Endothelial cell of umbilical vein (primary cell): ENCODE results near the gene FLNB. TPM values are rescaled to one million over a fixed set of nuclear protein-coding genes. Genes with fewer than 3 reads are reported as not detected.

ENCODE experiments used
- BruUV-seq: library from RNA; stranded (reverse); fragments of 400-500 nt; replicated peaks from 2 replicates; lab custom pipeline; 2021; lab: Mats Ljungman, UMichigan
- CTCF ChIA-PET: fragments of 300-600, 350-600 bp; sonication (Branson Sonifier 250); formaldehyde crosslinking; loops from one replicate; lab custom pipeline; 2021; ENCODE audit warnings: antibody characterized with exemption, inconsistent platforms; lab: Charles Lee
- POLR2A ChIA-PET: fragments of 300-600, 350-600 bp; sonication (Branson Sonifier 250); formaldehyde crosslinking; loops from one replicate; lab custom pipeline; 2021; ENCODE audit warnings: antibody characterized with exemption, inconsistent platforms; lab: Charles Lee
- DNase-seq: peaks from one replicate; pipeline ENCODE4 v3.0.0-alpha.2; 2011; ENCODE audit warnings: low read depth, low spot score
- FAIRE-seq: peaks from 2 replicates; lab custom pipeline; 2011; peaks lifted over from hg19 to GRCh38; lab: Jason Lieb, UNC
- H2AFZ ChIP-seq: 2 replicates; pipeline ENCODE4 v1.6.0; 2012; ENCODE audit warnings: low read depth, low read length, control low read depth, inconsistent platforms
- H3K27ac ChIP-seq: 2 replicates; pipeline ENCODE4 v1.5.1; 2011; ENCODE audit warnings: low read depth, mild to moderate bottlenecking, control low read depth, low read length, moderate library complexity; ENCODE audit not compliant: insufficient read depth
- H3K27me3 ChIP-seq, 2 experiments: 2 replicates each; pipeline versions ENCODE4 v1.6.0 to v1.6.1; 2011; ENCODE audit warnings: low read length in 2 of 2, mixed read lengths in 1 of 2; ENCODE audit not compliant: control insufficient read depth in 2 of 2, insufficient read depth in 2 of 2
- H3K36me3 ChIP-seq, 2 experiments: 2 replicates in 1 of 2; 3 replicates in 1 of 2; pipeline ENCODE4 v1.5.1; 2011; ENCODE audit warnings: low read length in 2 of 2, mild to moderate bottlenecking in 1 of 2, moderate library complexity in 1 of 2; ENCODE audit not compliant: control insufficient read depth in 2 of 2, insufficient read depth in 2 of 2; ENCODE audit errors: extremely low read depth in 1 of 2
- H3K4me1 ChIP-seq: 3 replicates; pipeline ENCODE4 v1.5.1; 2011; ENCODE audit warnings: mild to moderate bottlenecking, low read length; ENCODE audit not compliant: control insufficient read depth, insufficient read depth; ENCODE audit errors: extremely low read depth
- H3K4me2 ChIP-seq: 2 replicates; pipeline ENCODE4 v1.6.1; 2011; ENCODE audit warnings: low read length, control low read depth, mixed read lengths; ENCODE audit not compliant: insufficient read depth
- H3K4me3 ChIP-seq, 3 experiments: fragments of 200-600 bp in 1 of 3; sonication (generic), shearing (Covaris generic) in 1 of 3; replicated peaks in 1 of 3; 2 replicates each; pipeline ENCODE4 v1.5.1; 2011 to 2016; ENCODE audit warnings: control low read depth in 3 of 3, low read length in 3 of 3, mild to moderate bottlenecking in 2 of 3, inconsistent platforms in 1 of 3, low read depth in 1 of 3, moderate library complexity in 1 of 3; ENCODE audit not compliant: insufficient read depth in 1 of 3
- H3K79me2 ChIP-seq: 2 replicates; pipeline ENCODE4 v1.6.0; 2012; ENCODE audit warnings: low read length, inconsistent platforms; ENCODE audit not compliant: control insufficient read depth, insufficient read depth
- H3K9ac ChIP-seq: replicated peaks from 2 replicates; pipeline ENCODE3; 2011; ENCODE audit warnings: low read length, control low read depth; ENCODE audit not compliant: insufficient read depth; ENCODE audit errors: extremely low read depth
- H3K9me1 ChIP-seq: replicated peaks from 3 replicates; pipeline ENCODE4 v1.6.0; 2011; ENCODE audit warnings: mild to moderate bottlenecking, low read length; ENCODE audit not compliant: control insufficient read depth, insufficient read depth; ENCODE audit errors: extremely low read depth
- H3K9me3 ChIP-seq: replicated peaks from 2 replicates; pipeline ENCODE4 v1.5.1; 2012; ENCODE audit warnings: low read length, inconsistent platforms; ENCODE audit not compliant: control insufficient read depth, insufficient read depth
- H4K20me1 ChIP-seq: replicated peaks from 2 replicates; pipeline ENCODE3; 2011; ENCODE audit warnings: mild to moderate bottlenecking, low read length; ENCODE audit not compliant: control insufficient read depth, insufficient read depth; ENCODE audit errors: extremely low read depth
- CTCF ChIP-seq, 2 donors: IDR thresholded peaks; 1 replicate in 1 of 2; 2 replicates in 1 of 2; pipeline ENCODE4 v1.5.1; 2011; ENCODE audit warnings: low read length in 2 of 2, mild to moderate bottlenecking in 2 of 2, moderate library complexity in 2 of 2, control low read depth in 1 of 2, inconsistent platforms in 1 of 2, low read depth in 1 of 2; ENCODE audit not compliant: insufficient read depth in 1 of 2; ENCODE audit errors: extremely low read depth in 1 of 2
- EZH2 ChIP-seq: IDR thresholded peaks from 2 replicates; pipeline ENCODE4 v1.6.1; 2012; ENCODE audit warnings: borderline replicate concordance, low read depth, mild to moderate bottlenecking, moderate library complexity, low read length, inconsistent platforms; ENCODE audit not compliant: severe bottlenecking
- FOS ChIP-seq: IDR thresholded peaks from 2 replicates; pipeline ENCODE4 v1.6.1; 2011; ENCODE audit warnings: mild to moderate bottlenecking, low read length, moderate library complexity, borderline replicate concordance; ENCODE audit not compliant: insufficient read depth
- JUN ChIP-seq: IDR thresholded peaks from 2 replicates; pipeline ENCODE4 v1.6.1; 2011; ENCODE audit warnings: borderline replicate concordance, low read depth; ENCODE audit not compliant: insufficient read length, insufficient read depth
- MAX ChIP-seq: IDR thresholded peaks from 2 replicates; pipeline ENCODE4 v1.6.1; 2011; ENCODE audit not compliant: insufficient read depth, insufficient read length
- MYC ChIP-seq: IDR thresholded peaks from one replicate; pipeline ENCODE4 v1.6.1; 2011; ENCODE audit warnings: mild to moderate bottlenecking, low read depth, low read length
- POLR2A ChIP-seq: IDR thresholded peaks from 2 replicates; pipeline ENCODE4 v1.6.1; 2012; ENCODE audit warnings: low read depth, mild to moderate bottlenecking, control low read depth, low read length
- dilution Hi-C: fragments of 300-500 bp; cut with MboI; formaldehyde crosslinking; loops from one replicate; pipeline ENCODE4 v1.15.0; 2019; ENCODE audit warnings: low sequenced_read_pairs; ENCODE audit not compliant: extremely low pct_ligation_motif_present
- intact Hi-C: fragments of 100-400 bp; cut with micrococcal nuclease; formaldehyde crosslinking; loops from one replicate; pipeline ENCODE4 v1.10.0; 2022
- polyA plus RNA-seq, 4 experiments: library from polyadenylated mRNA; depleted of rRNA in 3 of 4; stranded (reverse) in 3 of 4; unstranded in 1 of 4; fragments of >200 nt; gene quantifications; 2 replicates each; pipeline versions ENCODE4 v1.2.1 to v1.2.3, GENCODE V29; 2011 to 2012; ENCODE audit warnings: missing spikeins in 1 of 4
- total RNA-seq: library from RNA; stranded (reverse); gene quantifications from 2 replicates; pipeline ENCODE4 v1.2.3, GENCODE V29; 2021

FLNB gene
- total and polyA plus RNA-seq, 2 donors (not counting 3 experiments of a cell fraction or from before 2014, with no cell fraction given) = 479 to 670 TPM

- no TSS peak for BruUV-seq
- no peak overlapping the region for H3K4me3 ChIP-seq
- peak; percentile 54 for DNase-seq
- H3K4me2 ChIP-seq = no peak overlapping the region
- no peak overlapping the region for H2AFZ ChIP-seq
- H3K36me3 ChIP-seq = no peaks in the 10 kb centered on the region
- H3K79me2 ChIP-seq = peaks cover 100% of the 10 kb centered on the region
- no peaks in the 10 kb centered on the region for H4K20me1 ChIP-seq
- H3K27me3 ChIP-seq = no peaks in the 10 kb centered on the region
- no peaks in the 10 kb centered on the region for H3K9me3 ChIP-seq
- ChIA-PET CTCF (interaction anchor here (1.2 to 1.4 kb wide), 4 partner anchors 13 to 23 kb away, joined by 3 to 4 read pairs (median 3); no protein-coding TSS in a partner anchor), POLR2A (interaction anchor here (0.6 to 1.2 kb wide), 3 partner anchors 13 to 79 kb away, joined by 3 to 4 read pairs (median 3); no protein-coding TSS in a partner anchor)
- peak; percentile 71 for FAIRE-seq
- no peaks in the 10 kb centered on the region for H3K9me1 ChIP-seq
- dilution Hi-C loops = loop anchor here (25.0 kb wide), 1 partner anchor 105 kb away; no protein-coding TSS in a partner anchor
- H3K9ac ChIP-seq = no peak overlapping the region
- TF ChIP-seq CTCF (IDR thresholded peaks at IDR 0.05; ENCODE audit: extremely low read depth in 1 of 2, insufficient read depth in 1 of 2, low read depth in 1 of 2, low read length in 2 of 2) (no peak), JUN (peak; percentile 33)
- H3K27ac ChIP-seq = peak overlapping the region; percentile 67
- intact Hi-C loops = loop anchor here (2.0 kb wide), 1 partner anchor 15 kb away; no protein-coding TSS in a partner anchor
- H3K4me1 ChIP-seq = peaks cover 70% of the 10 kb centered on the region
Measured at GRCh38 chr3:58041826-58042324, 33.7 kb downstream of the FLNB start.

- BruUV-seq = no TSS peak
- Histone ChIP-seq H3K9me3 (no peaks in the 10 kb centered on the region), H3K4me3 (no peak overlapping the region), H3K4me2 (no peak overlapping the region), H2AFZ (no peak overlapping the region), H3K9ac (peak overlapping the region; percentile 6), H3K9me1 (no peaks in the 10 kb centered on the region), H3K27ac (peak overlapping the region; percentile 66), H4K20me1 (no peaks in the 10 kb centered on the region), H3K4me1 (peaks cover 81% of the 10 kb centered on the region), H3K27me3 (no peaks in the 10 kb centered on the region), H3K36me3 (no peaks in the 10 kb centered on the region), H3K79me2 (peaks cover 100% of the 10 kb centered on the region)
- dilution Hi-C loops (loop anchor here (25.0 kb wide), 1 partner anchor 106 kb away; no protein-coding TSS in a partner anchor), intact Hi-C loops (no loop called here)
- POLR2A ChIA-PET = no interaction called here
- DNase-seq = no peak
- CTCF ChIA-PET = interaction anchor here (1.0 kb wide), 1 partner anchor 9 kb away, joined by 4 read pairs; no protein-coding TSS in a partner anchor
- FAIRE-seq = no peak
- TF ChIP-seq EZH2 = no peak
- TF ChIP-seq MYC = no peak
- no peak for TF ChIP-seq FOS
- no peak for TF ChIP-seq JUN
- no peak for TF ChIP-seq POLR2A
- TF ChIP-seq MAX = no peak
Measured at GRCh38 chr3:58042947-58043707, 34.9 kb downstream of the FLNB start.
